Heart left ventricle (tissue), 16 donors: ENCODE measurements around the gene AMBP. TPM values are rescaled to one million over a fixed set of nuclear protein-coding genes. Genes with fewer than 3 reads are reported as not detected.

Source experiments
- ATAC-seq, 4 donors: fragments of 200-7000 bp; cut with Tn5 transposase; one replicate each; pipeline ENCODE4 v1.9.1; 2020 to 2022; ENCODE audit warnings: moderate library complexity in 4 of 4, mild to moderate bottlenecking in 3 of 4, moderate number of reproducible peaks in 1 of 4
- DNase-seq, 5 donors: peaks; one replicate each; pipeline ENCODE4 v3.0.0-alpha.2; 2020
- H3K27ac ChIP-seq, 12 donors: fragments of 200-600 bp; sonication (generic) in 4 of 12; one replicate each; pipeline versions ENCODE4 v1.5.0 to v1.8.0; 2016 to 2022; ENCODE audit warnings: mild to moderate bottlenecking in 2 of 12
- H3K27me3 ChIP-seq, 9 donors: fragments of 200-600 bp; sonication (generic) in 2 of 9; one replicate each; pipeline versions ENCODE4 v1.5.1 to v1.8.0; 2016 to 2022; ENCODE audit warnings: mild to moderate bottlenecking in 3 of 9
- H3K36me3 ChIP-seq, 9 donors: fragments of 200-600 bp; sonication (generic) in 2 of 9; one replicate each; pipeline versions ENCODE4 v1.5.0 to v1.8.0; 2018 to 2022; ENCODE audit warnings: mild to moderate bottlenecking in 2 of 9
- H3K4me1 ChIP-seq, 12 donors: fragments of 200-600 bp; sonication (generic) in 4 of 12; one replicate each; pipeline versions ENCODE4 v1.5.0 to v1.8.0; 2016 to 2022; ENCODE audit warnings: mild to moderate bottlenecking in 3 of 12
- H3K4me3 ChIP-seq, 12 donors: fragments of 200-600 bp; sonication (generic) in 4 of 12; one replicate each; pipeline versions ENCODE4 v1.5.0 to v1.8.0; 2017 to 2022; ENCODE audit warnings: mild to moderate bottlenecking in 9 of 12, moderate library complexity in 4 of 12
- H3K9me3 ChIP-seq, 12 donors: fragments of 200-600 bp; sonication (generic) in 4 of 12; one replicate each; pipeline versions ENCODE4 v1.5.0 to v1.8.0; 2016 to 2022; ENCODE audit warnings: mild to moderate bottlenecking in 1 of 12
- CTCF ChIP-seq, 12 donors: fragments of 200-600 bp; sonication (generic) in 4 of 12; IDR thresholded peaks; one replicate each; pipeline versions ENCODE4 v1.5.0 to v1.8.0; 2018 to 2022; ENCODE audit warnings: antibody characterized with exemption in 12 of 12, mild to moderate bottlenecking in 5 of 12
- POLR2A ChIP-seq, 2 donors: fragments of 450-650 bp; IDR thresholded peaks; one replicate each; pipeline ENCODE4 v1.6.1; 2017; ENCODE audit warnings: antibody characterized with exemption in 2 of 2, mild to moderate bottlenecking in 2 of 2, moderate library complexity in 2 of 2
- WGBS, 4 donors: extraction: QIAGEN DNeasy Blood & Tissue Kit in 2 of 4; methylation state at CpG; one replicate each; pipeline versions ENCODE4 v1.1.5 to v1.1.7; 2013 to 2018; 5-methylcytosine and 5-hydroxymethylcytosine counted together
- intact Hi-C, 10 donors: fragments of 100-400 bp; cut with DNase I; formaldehyde crosslinking; loops; one replicate each; pipeline versions ENCODE4 v1.11.1 to v1.14.2; 2022
- polyA plus RNA-seq, 2 donors: library from polyadenylated mRNA; stranded (reverse); fragments of 200-250 nt; gene quantifications; one replicate each; pipeline ENCODE4 v1.2.3, GENCODE V29; 2013
- total RNA-seq, 9 donors: library from RNA; depleted of rRNA in 2 of 9; stranded (reverse); fragments of >200 nt in 2 of 9; fragmentation: NEBNext Ultra II Directional in 3 of 9; extraction: Animal tissue kit (Norgen Biotek cat#: 25700) in 3 of 9; gene quantifications; one replicate each; pipeline versions ENCODE4 v1.1.0 to v1.2.4, GENCODE V29; 2016 to 2023
- donor health status: ischemic (EF 13 %, LVEDD 7.1; RV severe dilation, severe dysfunction).
- donor health status: healthy with polysubstance abuse.
- donor health status: DM: no; HTN: yes; CAD: no.
- donor health status: DM: no; HTN: no; CAD: no.
- donor health status: ischemic (EF 25% LVEDD 6.9; RV normal size, moderate dysfunction).
- donor health status: ischemic (EF 25% LVEDD 5.7; RV mildly dilated, moderate dysfunction).
- donor health status: healthy.
- donor health status: DM: yes; HTN: yes; CAD: no.
- donor health status: ischemic (EF 35%, LVEDD 5.7; RV mildly dilated, moderate dysfunction).
- donor health status: nonischemic (EF 11% LVEDD 7.7; RV severe dilation, severe dysfunction).
- donor health status: DM: yes; HTN: yes; CAD: no.
- donor health status: PGD.
- donor health status: ischemic (EF 29% LVEDD 5.4; RV normal size, mild dysfunction).
- donor health status: nonischemic (EF 23%, LVEDD 6.1; RV moderate dilation, normal function).

Gene AMBP
- total and polyA plus RNA-seq, 11 donors, result 0.08 to 0.32 (median 0.20) TPM; not detected in 8

- TF ChIP-seq CTCF (IDR thresholded peaks at IDR 0.05) (no peak), POLR2A (IDR thresholded peaks at IDR 0.05) (no peak)
- 82 to 90% (median 85%) methylated on average over 6 to 9 of the region's 9 CpGs for WGBS, 4 donors
- H3K4me3 ChIP-seq, result no peak overlapping the region
- intact Hi-C loops, result no loop called here
- no peak overlapping the region for H3K27ac ChIP-seq
- peaks cover 0 to 14% (median 0%) of the 10 kb centered on the region in 12 donors for H3K4me1 ChIP-seq
- DNase-seq, result no peak
- no peak for ATAC-seq
- H3K27me3 ChIP-seq, result peaks cover 0 to 4% (median 0%) of the 10 kb centered on the region in 9 donors
- no peaks in the 10 kb centered on the region for H3K36me3 ChIP-seq
- H3K9me3 ChIP-seq, result peaks cover 0 to 2% (median 0%) of the 10 kb centered on the region in 12 donors
These were observed 44.3 kb upstream of the AMBP start for GRCh38 chr9:114122136-114123027.

GRCh38 chr9:114121227-114122135 lies 43.4 kb upstream of the AMBP start:
- no peaks in the 10 kb centered on the region for H3K9me3 ChIP-seq
- ATAC-seq, result no peak
- intact Hi-C loops, result no loop called here
- DNase-seq, result no peak
- H3K27ac ChIP-seq, result no peak overlapping the region
- no peaks in the 10 kb centered on the region for H3K36me3 ChIP-seq
- H3K27me3 ChIP-seq, result peaks cover 0 to 4% (median 0%) of the 10 kb centered on the region in 9 donors
- no peak for TF ChIP-seq POLR2A (IDR thresholded peaks at IDR 0.05)
- no peak for TF ChIP-seq CTCF (IDR thresholded peaks at IDR 0.05)
- 75 to 81% (median 79%) methylated on average over 11 to 16 of the region's 16 CpGs for WGBS, 4 donors
- no peak overlapping the region for H3K4me3 ChIP-seq
- H3K4me1 ChIP-seq, result peaks cover 0 to 16% (median 0%) of the 10 kb centered on the region in 12 donors

GRCh38 chr9:114120192-114121014 lies 42.3 kb upstream of the AMBP start:
- intact Hi-C loops, result no loop called here
- DNase-seq (no peak), ATAC-seq (no peak)
- 64 to 73% (median 67%) methylated on average over 4 of the region's 4 CpGs for WGBS, 4 donors
- Histone ChIP-seq H3K27ac (no peak overlapping the region), H3K9me3 (no peaks in the 10 kb centered on the region), H3K4me1 (peaks cover 0 to 23% (median 3%) of the 10 kb centered on the region in 12 donors), H3K27me3 (peaks cover 0 to 9% (median 0%) of the 10 kb centered on the region in 9 donors), H3K4me3 (no peak overlapping the region), H3K36me3 (no peaks in the 10 kb centered on the region)
- TF ChIP-seq POLR2A (IDR thresholded peaks at IDR 0.05) (no peak), CTCF (IDR thresholded peaks at IDR 0.05) (no peak)
